Measurements from ENCODE around the gene RAB3IP.

GRCh38 chr12:69758105-69758504, 19.4 kb downstream of the RAB3IP start:
- no peak for TF ChIP-seq EZH2 (IDR thresholded peaks at IDR 0.05)
- TF ChIP-seq, protein P1, sequence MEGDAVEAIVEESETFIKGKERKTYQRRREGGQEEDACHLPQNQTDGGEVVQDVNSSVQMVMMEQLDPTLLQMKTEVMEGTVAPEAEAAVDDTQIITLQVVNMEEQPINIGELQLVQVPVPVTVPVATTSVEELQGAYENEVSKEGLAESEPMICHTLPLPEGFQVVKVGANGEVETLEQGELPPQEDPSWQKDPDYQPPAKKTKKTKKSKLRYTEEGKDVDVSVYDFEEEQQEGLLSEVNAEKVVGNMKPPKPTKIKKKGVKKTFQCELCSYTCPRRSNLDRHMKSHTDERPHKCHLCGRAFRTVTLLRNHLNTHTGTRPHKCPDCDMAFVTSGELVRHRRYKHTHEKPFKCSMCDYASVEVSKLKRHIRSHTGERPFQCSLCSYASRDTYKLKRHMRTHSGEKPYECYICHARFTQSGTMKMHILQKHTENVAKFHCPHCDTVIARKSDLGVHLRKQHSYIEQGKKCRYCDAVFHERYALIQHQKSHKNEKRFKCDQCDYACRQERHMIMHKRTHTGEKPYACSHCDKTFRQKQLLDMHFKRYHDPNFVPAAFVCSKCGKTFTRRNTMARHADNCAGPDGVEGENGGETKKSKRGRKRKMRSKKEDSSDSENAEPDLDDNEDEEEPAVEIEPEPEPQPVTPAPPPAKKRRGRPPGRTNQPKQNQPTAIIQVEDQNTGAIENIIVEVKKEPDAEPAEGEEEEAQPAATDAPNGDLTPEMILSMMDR (IDR thresholded peaks at IDR 0.05), result no peak

Measured in neural progenitor cell (in vitro differentiated cells).